Activated CD4-positive, alpha-beta T cell treated with anti-CD3 and anti-CD28 coated beads, Interleukin-2, amount 50 U/mL, for 24 hours (primary cell): ENCODE measurements around the gene CEP20.
A peak's percentile ranks its signal among the peaks of the same experiment; 100 is the strongest.

Source experiments
- DNase-seq, 2 donors: peaks; one replicate each; pipeline ENCODE4 v3.0.0-alpha.2; 2020; ENCODE audit warnings: low read depth in 1 of 2, low spot score in 1 of 2

The CEP20 gene

DNA sequence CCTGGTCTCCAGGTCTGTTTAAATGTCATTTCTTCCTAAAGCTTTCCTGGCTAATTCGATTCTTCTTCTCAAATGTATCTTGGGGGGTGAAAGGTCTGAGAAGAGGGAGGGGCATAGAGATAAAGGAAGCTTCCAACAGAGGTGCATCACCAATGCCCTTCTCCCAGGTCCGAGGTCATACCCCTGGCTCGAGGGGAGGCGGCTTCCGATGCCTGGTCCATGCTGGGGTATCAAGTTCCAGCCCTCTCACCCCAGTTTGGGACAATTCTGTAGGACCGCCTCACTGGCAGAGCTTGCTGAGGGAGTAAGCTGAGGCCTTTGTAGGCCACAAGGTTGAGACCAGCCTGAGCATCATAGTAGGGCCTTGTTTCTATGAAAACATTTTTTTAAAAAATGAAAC, 10.3 kb upstream of the CEP20 start:
- no peak for DNase-seq

DNA sequence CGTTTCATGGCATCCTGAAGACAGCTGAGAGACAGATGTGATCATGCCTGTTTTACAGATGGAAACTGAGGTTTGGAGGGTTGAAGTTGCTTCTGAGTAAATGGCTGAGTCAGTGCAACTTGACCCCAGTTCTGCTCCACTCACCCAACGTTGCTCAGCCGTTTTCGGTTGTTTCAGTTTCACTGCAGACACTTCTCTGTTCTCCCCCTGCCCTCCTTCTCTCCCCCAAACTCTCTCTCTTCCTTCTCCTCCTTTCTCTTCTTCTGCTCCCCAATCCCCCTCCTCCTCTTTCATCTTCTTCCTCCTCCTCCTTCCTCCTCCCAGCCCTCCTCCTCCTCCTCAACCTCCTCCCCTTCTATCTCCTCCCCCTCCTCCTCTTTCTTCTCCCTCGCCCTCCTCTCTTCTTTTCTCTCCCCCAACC, 9.4 kb upstream of the CEP20 start:
- peak in 1 of 2 donors; percentile 15 for DNase-seq

- no peak for DNase-seq
Measured at GRCh38 chr16:15897121-15897780, 8.8 kb upstream of the CEP20 start.

GRCh38 chr16:15894571-15895374, 6.4 kb upstream of the CEP20 start:
- no peak for DNase-seq

- DNase-seq = no peak
Measured at GRCh38 chr16:15891508-15891907, 3.1 kb upstream of the CEP20 start.

DNA sequence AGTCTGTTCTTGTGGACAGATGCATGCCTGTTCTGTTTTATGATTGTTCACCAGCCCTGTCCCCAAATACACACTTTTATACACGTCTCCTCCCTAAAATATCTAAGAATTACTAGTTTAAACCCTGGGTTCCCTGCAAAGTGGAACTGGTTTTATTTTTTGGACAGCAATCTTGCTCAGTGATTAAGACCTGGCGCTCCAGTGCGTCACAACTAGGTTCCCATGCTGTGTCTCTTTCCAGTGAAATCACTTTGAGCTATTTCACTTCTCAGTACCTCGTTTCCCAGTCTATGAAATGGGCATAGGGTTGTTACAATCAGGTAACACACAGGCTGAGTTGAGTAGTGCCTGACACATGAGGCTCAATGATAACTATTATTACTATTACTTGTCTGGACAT, 1.1 kb downstream of the CEP20 start:
- DNase-seq = no peak

- DNase-seq = no peak
Measured at GRCh38 chr16:15886078-15886477, 2.3 kb downstream of the CEP20 start.

GRCh38 chr16:15885560-15886001, 2.8 kb downstream of the CEP20 start:
- DNase-seq = no peak

GRCh38 chr16:15882563-15882962, 5.8 kb downstream of the CEP20 start:
- no peak for DNase-seq

GRCh38 chr16:15881794-15882379, 6.5 kb downstream of the CEP20 start:
- DNase-seq = no peak

DNA sequence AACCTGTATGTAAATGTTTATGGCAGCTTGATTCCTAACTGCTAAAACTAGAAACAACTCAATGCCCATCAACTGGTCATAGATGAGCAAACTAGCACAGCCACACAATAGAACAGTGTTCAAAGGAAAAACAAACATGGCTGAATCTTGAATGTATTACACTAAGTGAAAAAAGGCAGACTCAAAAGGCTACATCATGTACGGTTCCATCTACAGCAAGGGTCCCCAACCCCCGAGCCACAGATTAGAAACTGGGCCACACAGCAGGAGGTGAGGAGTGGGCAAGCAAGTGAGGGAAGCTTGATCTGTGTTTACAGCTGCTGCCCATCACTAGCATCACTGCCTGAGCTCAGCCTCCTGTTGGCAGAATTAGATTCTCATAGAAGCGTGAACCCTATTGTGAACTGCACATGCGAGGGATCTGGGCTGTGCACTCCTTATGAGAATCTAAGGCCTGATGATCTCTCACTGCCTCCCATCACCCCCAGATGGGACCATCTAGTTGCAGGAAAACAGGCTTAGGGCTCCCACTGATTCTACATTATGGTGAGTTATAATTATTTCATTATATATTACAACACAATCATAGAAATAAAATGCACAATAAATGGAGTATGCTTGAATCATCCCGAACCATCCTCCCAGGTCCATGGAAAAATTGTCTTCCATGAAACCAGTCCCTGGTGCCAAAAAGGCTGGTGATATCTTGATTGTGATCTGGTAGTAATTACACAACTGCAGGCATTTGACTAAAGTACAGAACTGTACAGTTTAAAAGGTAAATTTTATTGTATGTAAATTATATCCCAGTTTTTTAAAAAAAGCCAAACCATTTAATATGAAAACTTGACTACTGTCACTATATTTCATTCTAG, 7.7 kb downstream of the CEP20 start:
- no peak for DNase-seq

- no peak for DNase-seq
Measured at GRCh38 chr16:15879255-15879811, 9.1 kb downstream of the CEP20 start.

GRCh38 chr16:15876503-15876902, 11.9 kb downstream of the CEP20 start:
- no peak for DNase-seq

DNA sequence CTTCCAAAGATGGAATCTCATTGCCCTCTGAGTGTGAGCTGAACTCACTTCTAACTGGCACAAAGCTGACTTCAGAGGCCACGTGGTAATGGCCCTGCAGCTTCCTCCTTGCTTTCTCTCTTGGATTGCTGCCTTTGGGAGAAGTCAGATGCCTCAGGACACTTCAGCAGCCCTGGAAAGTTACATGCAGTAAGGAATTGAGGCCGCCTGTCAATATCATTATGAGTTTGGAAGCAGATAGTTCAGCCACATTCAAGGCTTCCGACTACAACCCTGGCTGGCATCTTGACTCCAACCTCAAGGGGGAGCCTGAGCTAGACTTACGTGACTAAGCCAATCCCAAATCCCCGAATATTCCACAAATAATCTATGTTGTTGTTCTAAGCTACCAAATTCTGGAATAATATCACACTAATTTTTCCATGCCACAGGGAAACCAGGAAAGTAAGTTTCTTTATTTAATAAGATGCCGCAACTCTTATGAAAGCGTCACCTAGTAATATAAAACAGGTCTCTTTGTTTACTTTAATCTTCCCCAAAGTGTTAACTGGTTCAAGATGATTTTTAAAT, 13.6 kb downstream of the CEP20 start:
- DNase-seq = no peak

- no peak for DNase-seq
Measured at GRCh38 chr16:15873737-15874136, 14.7 kb downstream of the CEP20 start.

GRCh38 chr16:15873301-15873700, 15.1 kb downstream of the CEP20 start:
- DNase-seq = no peak

DNA sequence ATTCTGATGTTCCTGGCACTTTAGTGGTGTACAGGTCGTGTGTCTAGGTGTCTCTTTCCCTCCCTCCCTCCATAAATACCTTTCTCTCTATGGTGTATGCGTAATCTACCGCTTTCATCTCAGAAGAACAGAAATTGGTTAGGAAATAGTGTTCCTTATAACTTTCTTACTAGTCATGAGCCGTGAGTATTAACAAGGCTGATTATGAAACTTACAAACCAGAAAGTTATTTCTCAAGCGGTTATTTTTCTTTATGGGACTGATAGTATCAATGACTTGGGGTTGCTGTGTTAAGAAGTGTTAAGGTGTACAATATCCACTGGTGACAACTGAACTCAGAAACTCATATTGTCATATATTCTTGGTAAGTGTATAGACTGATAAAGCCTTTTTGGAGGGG, 18.4 kb downstream of the CEP20 start:
- no peak for DNase-seq

DNA sequence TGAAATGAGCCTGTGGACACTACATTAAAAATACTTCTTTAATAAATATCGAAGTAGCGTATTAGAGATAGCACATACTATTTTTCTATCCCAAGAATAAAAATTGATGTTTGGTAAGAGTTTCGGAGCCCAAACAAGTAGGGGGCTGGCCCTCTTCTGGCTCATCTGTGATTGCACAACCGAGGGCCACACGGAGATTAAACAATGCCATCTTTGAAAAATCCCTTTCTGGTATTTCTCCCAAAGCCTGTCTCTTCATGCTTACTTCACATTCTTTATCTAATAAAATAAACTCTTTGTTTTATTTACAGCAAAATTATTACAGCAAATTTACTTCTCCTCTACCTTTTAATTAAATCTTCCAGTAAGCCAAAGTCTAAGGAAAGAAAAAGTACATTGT, 22.0 kb downstream of the CEP20 start:
- no peak for DNase-seq

DNA sequence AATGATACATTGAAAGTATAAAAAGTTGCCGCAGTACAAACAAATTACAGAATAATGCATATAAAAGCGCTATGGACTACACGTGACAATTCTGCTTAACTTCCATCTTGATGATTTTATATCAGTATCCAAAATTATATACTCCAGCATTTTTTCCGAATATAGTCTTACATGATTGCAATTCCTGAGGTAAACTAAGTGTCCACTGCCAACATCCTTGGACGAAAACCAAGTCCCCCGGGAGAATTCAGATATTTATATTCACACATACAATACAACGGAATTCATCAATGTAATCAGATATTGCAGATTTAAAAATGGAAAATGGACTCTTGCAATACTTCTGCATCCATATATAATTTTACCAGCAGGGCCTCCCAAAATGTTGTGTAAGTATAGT, 22.7 kb downstream of the CEP20 start:
- no peak for DNase-seq

DNA sequence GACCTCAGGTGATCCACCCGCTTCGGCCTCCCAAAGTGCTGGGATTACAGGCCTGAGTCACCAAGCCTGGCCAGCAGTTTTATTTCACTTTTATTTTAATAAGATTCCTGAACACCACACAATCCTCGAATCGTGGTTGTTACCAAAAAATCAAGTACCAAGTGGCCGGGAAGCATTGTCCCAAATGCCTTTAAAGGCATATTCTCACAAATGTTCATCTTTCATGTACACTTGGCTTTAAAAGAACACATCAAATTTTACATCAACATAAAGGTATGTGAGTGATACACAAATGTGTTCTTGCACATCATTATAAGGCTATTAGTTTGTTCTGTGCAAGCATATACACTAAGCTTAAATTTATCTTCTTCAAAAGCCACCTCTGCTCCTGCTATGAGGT, 23.5 kb downstream of the CEP20 start:
- DNase-seq = no peak

DNA sequence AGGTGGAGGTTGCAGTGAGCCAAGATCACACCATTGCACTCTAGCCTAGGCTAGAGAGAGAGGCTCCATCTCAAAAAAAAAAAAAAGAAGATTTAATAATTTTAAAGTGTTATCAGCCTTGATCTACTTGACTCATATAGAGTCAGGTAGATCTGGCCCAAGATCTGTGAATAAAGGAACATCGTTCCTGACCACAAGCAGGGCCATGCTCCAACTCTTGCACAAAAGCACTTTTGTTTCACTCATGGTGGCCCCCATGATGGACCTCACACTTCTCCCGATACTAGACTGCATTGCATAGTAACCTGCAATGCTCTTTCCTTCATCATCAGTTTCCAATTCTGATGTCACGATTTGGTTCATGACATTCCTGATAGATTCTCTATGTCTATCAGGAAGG, 26.4 kb downstream of the CEP20 start:
- no peak for DNase-seq
